Ureter (tissue), 1 donor: ENCODE results near the gene PEX11G. TPM values are rescaled to one million over a fixed set of nuclear protein-coding genes. Genes with fewer than 3 reads are reported as not detected.

Experiments used
- DNase-seq: peaks from one replicate; pipeline ENCODE4 v3.0.0-alpha.2; 2020; ENCODE audit warnings: low spot score
- total RNA-seq: library from RNA; stranded (reverse); gene quantifications from one replicate; pipeline ENCODE4 v1.2.4, GENCODE V29; 2023
- donor health status: DM: yes; HTN: yes; CAD: no.

PEX11G gene
- total RNA-seq, 1 donor from 2014 or later, result 7.8 TPM

DNA sequence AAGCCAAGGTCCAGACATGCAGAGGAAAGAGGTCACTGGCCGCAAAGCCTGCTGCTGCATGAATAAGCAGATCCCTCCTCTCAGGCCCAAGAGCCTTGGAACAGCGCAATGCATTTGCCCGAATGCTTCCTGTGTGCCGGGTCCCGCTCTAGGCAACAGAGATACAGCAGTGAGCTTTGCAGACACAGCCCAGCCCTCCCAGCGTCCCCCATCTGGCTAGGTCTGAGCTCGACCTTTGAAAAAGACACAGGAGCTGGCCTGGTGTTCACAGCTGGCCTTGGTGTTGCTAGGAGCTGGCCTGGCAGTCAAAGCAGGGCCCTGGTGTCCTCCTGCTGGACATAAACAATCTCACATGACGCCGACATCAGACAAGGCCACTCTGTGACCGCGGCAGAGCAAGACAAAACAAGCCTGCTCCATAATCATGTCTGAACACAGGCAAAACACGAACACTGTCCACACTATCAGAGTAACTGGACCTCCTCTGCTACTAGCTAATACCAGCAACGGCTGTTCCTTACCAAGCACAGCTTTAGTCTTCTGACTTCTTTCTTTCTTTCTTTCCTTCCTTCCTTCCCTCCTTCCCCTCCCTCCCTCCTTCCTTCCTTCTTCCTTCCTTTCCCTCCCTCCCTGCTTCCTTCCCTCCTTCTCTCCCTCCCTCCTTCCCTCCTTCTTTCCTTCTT is 5.7 kb upstream of the PEX11G start:
- peak; percentile 75 for DNase-seq

DNA sequence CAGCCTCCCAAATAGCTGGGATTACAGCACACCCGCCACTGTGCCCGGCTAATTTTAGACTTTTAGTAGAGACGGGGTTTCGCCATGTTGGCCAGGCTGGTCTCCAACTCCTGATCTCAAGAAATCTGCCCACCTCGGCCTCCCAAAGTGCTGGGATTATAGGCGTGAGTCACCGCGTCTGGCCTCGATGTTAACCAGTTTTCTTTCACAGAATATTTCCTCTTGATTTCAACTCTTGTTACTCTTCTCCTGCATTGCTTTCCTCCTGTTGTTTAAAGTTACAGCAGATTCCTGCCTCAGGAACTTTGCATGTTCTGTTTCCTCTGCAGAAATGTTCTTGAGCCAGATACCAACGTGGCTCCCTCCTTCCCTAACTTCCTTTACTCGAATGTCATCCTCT is 3.7 kb upstream of the PEX11G start:
- DNase-seq, result no peak

DNA sequence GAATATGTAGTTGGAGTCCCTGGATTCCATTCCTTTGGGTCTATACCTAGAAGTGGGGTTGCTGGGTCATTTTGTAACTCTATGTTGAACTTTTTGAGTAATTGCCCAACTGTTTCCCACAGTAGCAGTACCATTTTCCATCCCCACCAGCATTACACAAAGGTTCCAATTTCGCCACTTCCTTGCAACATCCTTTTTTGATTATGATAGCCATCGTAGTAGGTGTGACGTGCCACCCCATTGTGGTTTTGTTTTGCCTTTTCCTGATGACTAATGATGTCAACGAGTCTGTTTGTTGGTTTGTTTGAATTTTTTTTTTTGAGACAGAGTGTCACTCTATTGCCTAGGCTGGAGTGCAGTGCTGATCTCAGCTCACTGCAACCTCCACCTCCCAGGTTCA is 3.3 kb upstream of the PEX11G start:
- no peak for DNase-seq

DNA sequence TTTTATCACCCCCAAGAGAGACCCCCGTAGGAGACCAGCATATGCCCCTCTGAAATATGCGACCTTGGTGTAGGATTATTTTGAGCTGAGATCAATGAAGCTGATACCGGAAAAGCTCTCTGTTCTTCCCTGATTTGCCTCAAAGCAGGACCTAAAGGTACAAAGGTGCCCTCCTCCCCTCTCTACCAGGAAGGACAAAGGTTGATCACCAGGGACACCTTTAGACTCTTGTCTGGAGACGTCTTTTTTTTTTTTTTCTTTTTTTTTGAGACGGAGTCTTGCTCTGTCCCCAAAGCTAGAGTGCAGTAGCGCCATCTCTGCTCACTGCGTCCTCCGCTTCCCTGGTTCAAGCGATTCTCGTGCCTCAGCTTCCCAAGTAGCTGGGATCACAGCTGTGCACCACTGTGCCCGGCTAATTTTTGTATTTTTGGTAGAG is 792 bp upstream of the PEX11G start:
- no peak for DNase-seq

GRCh38 chr19:7486923-7487322 is 1.9 kb downstream of the PEX11G start:
- no peak for DNase-seq

DNA sequence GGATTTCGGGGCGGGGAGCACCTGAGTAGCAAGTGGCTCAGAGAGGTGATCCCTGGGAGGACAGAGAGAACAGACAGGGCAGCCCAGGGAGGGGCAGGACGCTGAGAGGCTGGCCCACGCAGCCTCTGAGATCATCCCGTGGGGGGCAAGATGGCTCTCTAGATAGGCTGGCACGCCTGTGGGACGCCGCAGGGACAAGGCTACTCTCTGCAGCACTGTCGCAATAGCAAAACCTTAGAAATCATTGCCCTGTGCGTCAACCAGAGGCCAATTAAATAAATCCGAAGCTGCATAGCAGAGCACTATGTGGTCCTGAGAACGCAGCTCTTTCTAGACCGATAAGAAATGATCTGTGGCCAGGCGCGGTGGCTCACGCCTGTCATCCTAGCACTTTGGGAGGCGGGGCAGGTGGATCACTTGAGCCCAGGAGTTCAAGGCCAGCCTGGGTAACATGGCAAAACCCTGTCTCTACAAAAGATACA is 5.1 kb downstream of the PEX11G start:
- no peak for DNase-seq

DNA sequence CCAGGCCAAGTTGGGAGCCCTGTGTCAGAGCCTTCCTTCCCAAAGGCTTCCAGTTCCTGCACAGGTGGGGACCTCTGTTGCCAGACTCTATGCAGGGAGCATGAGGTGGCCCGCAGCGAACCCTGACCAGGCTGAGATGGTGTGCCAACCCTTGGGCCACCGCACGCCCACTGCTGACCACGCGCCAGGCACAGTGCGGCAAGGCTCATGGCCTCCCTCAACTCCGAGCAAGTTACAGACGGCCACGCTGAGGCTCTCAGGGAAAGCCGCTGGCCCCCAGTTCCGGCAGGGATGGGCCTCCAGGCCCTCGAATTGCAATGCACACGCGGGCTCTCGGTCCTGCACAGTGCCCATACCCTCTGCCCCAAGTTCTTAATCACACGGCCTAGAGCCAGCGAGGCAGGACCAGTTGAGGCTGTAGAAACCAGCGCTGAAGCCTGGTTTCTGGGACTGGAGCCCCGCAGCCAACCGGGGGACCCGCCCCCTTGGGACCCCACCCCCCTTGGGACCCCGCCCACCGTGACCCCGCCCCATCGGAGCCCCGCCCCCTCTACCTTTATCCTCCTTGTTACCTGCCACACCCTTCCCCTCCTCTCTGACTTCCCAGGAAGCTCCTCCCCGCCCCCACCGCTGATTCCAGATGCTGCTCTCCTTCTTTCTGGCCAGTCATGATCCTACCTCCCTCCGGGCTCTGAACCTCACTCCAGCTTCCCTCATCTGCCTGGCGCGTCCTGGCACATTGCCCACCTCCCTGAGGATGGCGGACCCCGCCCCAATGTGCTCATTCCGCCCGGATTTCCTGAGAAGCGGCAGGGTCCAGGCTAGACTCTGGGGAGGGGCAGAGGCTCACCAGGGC is 6.0 kb downstream of the PEX11G start:
- no peak for DNase-seq

GRCh38 chr19:7480970-7481255 is 7.9 kb downstream of the PEX11G start:
- DNase-seq, result no peak

- DNase-seq, result no peak
These were observed 8.4 kb downstream of the PEX11G start for GRCh38 chr19:7480222-7480969.

DNA sequence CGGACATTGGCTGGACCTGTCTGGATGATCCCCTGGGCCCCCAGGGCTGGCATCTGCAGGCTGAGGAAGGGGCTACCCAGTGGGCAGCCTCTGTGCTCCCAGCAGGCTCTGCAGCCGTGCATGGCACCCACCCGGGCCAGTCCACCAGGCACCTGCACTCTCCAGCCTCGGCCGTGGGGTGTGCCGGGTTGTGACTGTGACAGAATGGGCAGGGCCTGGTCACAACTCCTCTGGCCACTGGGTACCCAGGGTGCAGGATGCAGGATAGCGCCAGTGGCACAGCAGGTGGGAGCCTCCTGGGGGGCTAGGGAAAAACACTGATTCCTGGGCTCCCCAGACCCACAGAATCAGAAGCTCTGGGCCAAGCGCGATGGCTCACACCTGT is 10.0 kb downstream of the PEX11G start:
- DNase-seq, result no peak

- no peak for DNase-seq
These were observed 10.5 kb downstream of the PEX11G start for GRCh38 chr19:7478173-7478842.

GRCh38 chr19:7477758-7478157 is 11.1 kb downstream of the PEX11G start:
- no peak for DNase-seq

GRCh38 chr19:7476777-7477494 is 11.9 kb downstream of the PEX11G start:
- DNase-seq, result no peak

GRCh38 chr19:7476241-7476640 is 12.6 kb downstream of the PEX11G start:
- DNase-seq, result no peak

GRCh38 chr19:7475665-7476064 is 13.2 kb downstream of the PEX11G start:
- DNase-seq, result no peak

- no peak for DNase-seq
These were observed 16.9 kb downstream of the PEX11G start for GRCh38 chr19:7471696-7472615.

DNA sequence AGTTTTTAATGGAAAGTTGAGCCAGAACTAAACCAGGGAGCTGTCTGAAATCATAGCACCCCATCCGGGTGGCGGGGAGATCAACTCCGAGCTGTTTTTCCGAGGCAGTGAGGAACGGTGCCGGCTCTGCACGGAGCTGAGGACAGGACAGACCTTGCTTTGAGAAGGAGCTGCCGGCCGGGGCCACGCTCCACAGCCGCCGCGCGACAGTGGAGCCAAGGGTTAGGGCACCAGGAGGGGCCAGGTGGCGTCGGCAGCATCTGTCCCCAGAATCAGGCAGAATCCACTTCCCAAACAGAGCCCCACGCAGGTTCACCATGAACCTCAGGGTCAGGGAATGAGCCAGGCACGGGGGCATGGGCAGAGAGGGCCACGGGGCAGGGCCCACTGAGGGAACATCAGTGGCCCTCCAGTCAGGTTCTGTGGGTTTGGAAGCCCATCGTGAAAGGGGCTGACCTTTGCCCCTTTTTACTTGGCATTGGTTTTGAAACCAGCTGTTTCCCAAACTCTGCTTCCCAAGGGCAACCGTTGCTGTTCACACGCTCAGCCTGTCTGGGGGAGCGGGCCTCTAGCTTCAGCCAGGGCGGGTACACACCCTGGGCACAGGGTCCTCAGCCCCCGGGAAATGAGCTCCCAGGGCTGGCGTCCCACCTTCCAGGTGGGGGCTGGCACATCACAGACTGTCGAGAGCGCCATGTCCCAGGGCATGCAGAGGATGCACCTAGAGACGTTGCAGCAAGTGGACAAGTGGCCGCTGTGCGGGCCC is 18.1 kb downstream of the PEX11G start:
- DNase-seq, result no peak

DNA sequence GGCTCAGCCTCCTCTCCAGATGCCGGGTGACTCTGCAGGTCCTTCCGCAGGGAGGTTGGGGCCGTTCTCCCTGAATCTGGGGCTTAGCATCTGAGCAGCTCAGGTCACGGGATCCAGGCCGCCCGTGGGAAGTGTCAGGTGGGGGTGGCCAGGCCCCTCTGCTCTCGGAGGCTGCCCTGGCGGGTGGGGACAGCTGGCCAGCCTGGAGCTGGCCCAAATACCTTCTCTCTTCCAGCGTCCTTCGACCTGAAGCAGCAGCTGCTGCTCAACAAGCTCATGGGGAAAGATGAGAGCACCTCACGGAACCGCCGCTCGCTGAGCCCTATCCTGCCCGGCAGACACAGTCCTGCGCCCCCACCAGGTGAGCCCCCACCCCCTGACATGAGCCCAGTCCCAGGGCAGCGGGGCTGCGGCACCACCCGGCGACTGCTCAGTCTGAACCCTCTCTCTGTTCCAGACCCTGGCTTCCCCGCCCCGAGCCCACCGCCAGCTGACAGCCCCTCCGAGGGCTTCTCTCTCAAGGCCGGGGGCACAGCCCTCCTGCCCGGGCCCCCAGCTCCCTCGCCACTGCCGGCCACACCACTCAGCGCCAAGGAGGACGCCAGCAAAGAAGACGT is 19.1 kb downstream of the PEX11G start:
- DNase-seq, result no peak

DNA sequence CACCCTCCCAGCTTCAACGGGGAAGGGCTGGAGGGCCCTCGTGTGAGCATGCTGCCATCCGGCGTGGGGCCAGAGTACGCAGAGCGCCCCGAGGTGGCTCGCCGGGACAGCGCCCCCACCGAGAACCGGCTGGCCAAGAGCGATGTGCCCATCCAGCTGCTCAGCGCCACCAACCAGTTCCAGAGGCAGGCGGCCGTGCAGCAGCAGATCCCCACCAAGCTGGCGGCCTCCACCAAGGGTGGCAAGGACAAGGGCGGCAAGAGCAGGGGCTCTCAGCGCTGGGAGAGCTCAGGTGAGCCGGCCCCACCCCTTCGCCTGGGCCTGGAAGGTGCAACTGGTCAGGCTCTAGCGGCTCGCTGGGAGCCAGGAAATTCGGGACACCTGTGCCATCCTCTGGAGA is 20.0 kb downstream of the PEX11G start:
- no peak for DNase-seq
